A549 treated with dexamethasone at 1 μM for 4 hours (cell line): ENCODE measurements around the gene RBBP7. TPM values are rescaled to one million over a fixed set of nuclear protein-coding genes. Genes with fewer than 3 reads are reported as not detected.

Source experiments
- total RNA-seq: library from RNA; stranded (reverse); fragments of 200-300 nt; extraction: Qiagen RNA extraction; gene quantifications from 5 replicates; pipeline ENCODE4 v1.2.3, GENCODE V29; 2022

RBBP7 gene
- 175 to 180 TPM (median 176 TPM) in 5 replicates for total RNA-seq

GRCh38 chrX:16870095-16870861 lies at the start of gene RBBP7:
RBBP7 (minus strand) TSS chrX:16870362; CDS start chrX:16870053, 309 bp downstream.

Other genes starting within 250 kb of the RBBP7 start
- not detected in 5 replicates for gene S100G, start 220.2 kb downstream of the RBBP7 start, total RNA-seq
- gene CTPS2, start 157.7 kb downstream of the RBBP7 start, total RNA-seq = 9.8 to 11.8 TPM (median 10.9 TPM) in 5 replicates
- 20.3 to 27.7 TPM (median 24.4 TPM) in 5 replicates for gene SYAP1, start 150.8 kb downstream of the RBBP7 start, total RNA-seq
- 15.3 to 18.5 TPM (median 16.3 TPM) in 5 replicates for gene TXLNG, start 83.9 kb downstream of the RBBP7 start, total RNA-seq
- gene REPS2, start 76.3 kb upstream of the RBBP7 start, total RNA-seq = 0.65 to 1.9 TPM (median 1.4 TPM) in 5 replicates